A549 (cell line): Measurements from ENCODE around the gene KCNAB1.

Experiments
- JUNB ChIP-seq: fragments of >200 bp; sonication (Bioruptor Twin); formaldehyde crosslinking; IDR thresholded peaks from 2 replicates; pipeline ENCODE4 v1.6.1; 2016
- MAFK ChIP-seq: fragments of 450-650 bp; IDR thresholded peaks from 2 replicates; pipeline ENCODE4 v1.6.1; 2014; ENCODE audit not compliant: partially characterized antibody
- POLR2A ChIP-seq: IDR thresholded peaks from 2 replicates; pipeline ENCODE4 v1.6.1; 2012; ENCODE audit warnings: mild to moderate bottlenecking, low read length
- RFX5 ChIP-seq: fragments of 450-650 bp; IDR thresholded peaks from 2 replicates; pipeline ENCODE4 v1.7.1; 2014; ENCODE audit warnings: antibody characterized with exemption, mild to moderate bottlenecking, moderate library complexity
- ZNF302 ChIP-seq: fragments of 250-450 bp; sonication (Bioruptor Pico); IDR thresholded peaks from 2 replicates; pipeline ENCODE4 v1.9.0; 2021; ENCODE audit warnings: inconsistent platforms, mild to moderate bottlenecking, moderate library complexity
- TF ChIP-seq, protein P1 (sequence below): IDR thresholded peaks from 2 replicates; pipeline ENCODE4 v1.6.1; 2012
- TF ChIP-seq, protein P2 (sequence below): fragments of >200 bp; sonication (Bioruptor Twin); formaldehyde crosslinking; IDR thresholded peaks from 3 replicates; pipeline ENCODE4 v1.5.1; 2016

GRCh38 chr3:156233876-156234275 is 113.5 kb downstream of the KCNAB1 start:
- TF ChIP-seq, protein P1, sequence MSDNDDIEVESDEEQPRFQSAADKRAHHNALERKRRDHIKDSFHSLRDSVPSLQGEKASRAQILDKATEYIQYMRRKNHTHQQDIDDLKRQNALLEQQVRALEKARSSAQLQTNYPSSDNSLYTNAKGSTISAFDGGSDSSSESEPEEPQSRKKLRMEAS, result no peak
- TF ChIP-seq RFX5, result no peak
- TF ChIP-seq, protein P2, sequence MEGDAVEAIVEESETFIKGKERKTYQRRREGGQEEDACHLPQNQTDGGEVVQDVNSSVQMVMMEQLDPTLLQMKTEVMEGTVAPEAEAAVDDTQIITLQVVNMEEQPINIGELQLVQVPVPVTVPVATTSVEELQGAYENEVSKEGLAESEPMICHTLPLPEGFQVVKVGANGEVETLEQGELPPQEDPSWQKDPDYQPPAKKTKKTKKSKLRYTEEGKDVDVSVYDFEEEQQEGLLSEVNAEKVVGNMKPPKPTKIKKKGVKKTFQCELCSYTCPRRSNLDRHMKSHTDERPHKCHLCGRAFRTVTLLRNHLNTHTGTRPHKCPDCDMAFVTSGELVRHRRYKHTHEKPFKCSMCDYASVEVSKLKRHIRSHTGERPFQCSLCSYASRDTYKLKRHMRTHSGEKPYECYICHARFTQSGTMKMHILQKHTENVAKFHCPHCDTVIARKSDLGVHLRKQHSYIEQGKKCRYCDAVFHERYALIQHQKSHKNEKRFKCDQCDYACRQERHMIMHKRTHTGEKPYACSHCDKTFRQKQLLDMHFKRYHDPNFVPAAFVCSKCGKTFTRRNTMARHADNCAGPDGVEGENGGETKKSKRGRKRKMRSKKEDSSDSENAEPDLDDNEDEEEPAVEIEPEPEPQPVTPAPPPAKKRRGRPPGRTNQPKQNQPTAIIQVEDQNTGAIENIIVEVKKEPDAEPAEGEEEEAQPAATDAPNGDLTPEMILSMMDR, result no peak
- no peak for TF ChIP-seq ZNF302 (CRISPR knock-in tag)
- TF ChIP-seq MAFK, result no peak
- no peak for TF ChIP-seq POLR2A
- TF ChIP-seq JUNB, result no peak
